HCT116 (cell line): ENCODE results near the gene MNT. TPM values are rescaled to one million over a fixed set of nuclear protein-coding genes. Genes with fewer than 3 reads are reported as not detected.

Experiments used
- ATAC-seq: fragments of 200-7000 bp; cut with Tn5 transposase; 2 replicates; pipeline ENCODE4 v1.9.1; 2020; ENCODE audit warnings: mild to moderate bottlenecking, moderate library complexity
- BruUV-seq: library from RNA; stranded (reverse); fragments of 400-500 nt; replicated peaks from 2 replicates; lab custom pipeline; 2021; lab: Mats Ljungman, UMichigan
- CTCF ChIA-PET: fragments of 300-600 bp; sonication (Branson Sonifier 250); formaldehyde crosslinking; loops from one replicate; lab custom pipeline; 2021; ENCODE audit warnings: antibody characterized with exemption; lab: Charles Lee
- POLR2A ChIA-PET: fragments of 300-600, 350-600 bp; sonication (Branson Sonifier 250); formaldehyde crosslinking; loops from one replicate; lab custom pipeline; 2021; ENCODE audit warnings: antibody characterized with exemption; lab: Charles Lee
- RAD21 ChIA-PET, 2 experiments: fragments of 300-600 bp; sonication (Branson Sonifier 250); formaldehyde crosslinking; loops; one replicate each; lab custom pipeline; 2023; ENCODE audit warnings: low total read pairs in 2 of 2; ENCODE audit not compliant: uncharacterized antibody in 2 of 2, unreplicated experiment in 2 of 2, low non-redundant PET in 1 of 2; lab: Charles Lee
- DNase-seq: peaks from one replicate; pipeline ENCODE4 v3.0.0-alpha.2; 2010; ENCODE audit warnings: low read depth, low spot score
- H2AFZ ChIP-seq: fragments of 200-600 bp; shearing (Covaris generic), sonication (generic); 2 replicates; pipeline ENCODE4 v1.6.1; 2017; ENCODE audit warnings: low read depth, mixed run types, mixed read lengths, antibody characterized with exemption, low read length; ENCODE audit not compliant: poor library complexity, severe bottlenecking
- H3K27ac ChIP-seq: 2 replicates; pipeline ENCODE4 v1.5.1; 2012; ENCODE audit warnings: low read depth, low read length
- H3K27me3 ChIP-seq: fragments of 200-600 bp; sonication (generic); 2 replicates; pipeline ENCODE4 v1.6.1; 2016; ENCODE audit warnings: mixed run types, low read length, mixed read lengths; ENCODE audit not compliant: insufficient read depth
- H3K36me3 ChIP-seq, 2 experiments: fragments of 200-500 bp in 1 of 2; fragments of 200-600 bp in 1 of 2; sonication (Bioruptor generic) in 1 of 2; sonication (generic) in 1 of 2; 2 replicates each; pipeline versions ENCODE4 v1.5.1 to v1.6.1; 2014 to 2016; ENCODE audit warnings: low read length in 2 of 2, inconsistent platforms in 1 of 2, mixed read lengths in 1 of 2, mixed run types in 1 of 2; ENCODE audit not compliant: insufficient read depth in 2 of 2, control insufficient read depth in 1 of 2
- H3K4me1 ChIP-seq, 2 experiments: fragments of 200-600 bp in 1 of 2; sonication (generic) in 1 of 2; 2 replicates each; pipeline versions ENCODE4 v1.5.1 to v1.6.1; 2012 to 2017; ENCODE audit warnings: low read length in 2 of 2, inconsistent platforms in 1 of 2, mild to moderate bottlenecking in 1 of 2, mixed read lengths in 1 of 2, mixed run types in 1 of 2, moderate library complexity in 1 of 2; ENCODE audit not compliant: insufficient read depth in 2 of 2, control insufficient read depth in 1 of 2
- H3K4me2 ChIP-seq: fragments of 200-600 bp; sonication (generic); 2 replicates; pipeline ENCODE4 v1.6.1; 2017; ENCODE audit warnings: mixed run types, low read length, mixed read lengths
- H3K4me3 ChIP-seq, 2 experiments: fragments of 200-600 bp in 1 of 2; sonication (generic) in 1 of 2; replicated peaks in 1 of 2; 2 replicates each; pipeline ENCODE4 v1.5.1; 2011 to 2016; ENCODE audit warnings: low read length in 2 of 2, control low read depth in 1 of 2, low read depth in 1 of 2, mild to moderate bottlenecking in 1 of 2, mixed read lengths in 1 of 2, mixed run types in 1 of 2
- H3K79me2 ChIP-seq: fragments of 200-600 bp; sonication (generic); 2 replicates; pipeline ENCODE4 v1.6.1; 2017; ENCODE audit warnings: mild to moderate bottlenecking, mixed run types, low read length, moderate library complexity, mixed read lengths; ENCODE audit not compliant: insufficient read depth
- H3K9ac ChIP-seq: fragments of 200-600 bp; sonication (generic); 2 replicates; pipeline ENCODE4 v1.6.1; 2016; ENCODE audit warnings: low read length, mixed read lengths
- H3K9me2 ChIP-seq: fragments of 200-600 bp; sonication (generic), shearing (Covaris generic); 2 replicates; pipeline ENCODE4 v1.6.1; 2017; ENCODE audit warnings: mixed run types, mild to moderate bottlenecking, moderate library complexity; ENCODE audit not compliant: insufficient read depth
- H3K9me3 ChIP-seq, 2 experiments: fragments of 200-500 bp in 1 of 2; fragments of 200-600 bp in 1 of 2; sonication (Bioruptor generic) in 1 of 2; sonication (generic) in 1 of 2; 2 replicates each; pipeline ENCODE4 v1.6.1; 2014 to 2017; ENCODE audit warnings: low read length in 2 of 2, mixed read lengths in 2 of 2, inconsistent platforms in 1 of 2, low read depth in 1 of 2, mild to moderate bottlenecking in 1 of 2, mixed run types in 1 of 2, moderate library complexity in 1 of 2; ENCODE audit not compliant: control insufficient read depth in 1 of 2, insufficient read depth in 1 of 2
- H4K20me1 ChIP-seq: fragments of 200-600 bp; sonication (generic), shearing (Covaris generic); 2 replicates; pipeline ENCODE4 v1.6.1; 2017; ENCODE audit warnings: mixed run types, mild to moderate bottlenecking, moderate library complexity; ENCODE audit not compliant: insufficient read depth
- ELF1 ChIP-seq: IDR thresholded peaks from 2 replicates; pipeline ENCODE4 v1.6.1; 2012; ENCODE audit warnings: low read depth, borderline replicate concordance
- RAD21 ChIP-seq: IDR thresholded peaks from 2 replicates; pipeline ENCODE4 v1.6.1; 2012; ENCODE audit warnings: low read depth, mild to moderate bottlenecking
- intact Hi-C: fragments of 100-400 bp; cut with micrococcal nuclease; formaldehyde crosslinking; loops from 2 replicates; pipeline ENCODE4 v1.10.0; 2022
- total RNA-seq: library from RNA; stranded (reverse); gene quantifications from one replicate; pipeline ENCODE4 v1.2.1, GENCODE V29; 2021; ENCODE audit not compliant: unreplicated experiment
- TF ChIP-seq, protein P1 (sequence below): IDR thresholded peaks from 2 replicates; pipeline ENCODE4 v1.6.1; 2011; ENCODE audit warnings: mild to moderate bottlenecking, low read length, moderate library complexity; ENCODE audit not compliant: insufficient replicate concordance; ENCODE audit errors: extremely low read depth

MNT gene
- total RNA-seq, 1 experiment from 2014 or later, result 37.0 TPM

- Histone ChIP-seq H3K4me1 (peaks cover 0 to 17% of the 10 kb centered on the region in 2 experiments; a peak in 2 of 4 replicates), H3K79me2 (no peaks in the 10 kb centered on the region), H3K27ac (no peak overlapping the region), H3K27me3 (no peaks in the 10 kb centered on the region), H3K36me3 (peaks cover 0 to 3% of the 10 kb centered on the region in 2 experiments; a peak in 1 of 4 replicates), H2AFZ (no peak overlapping the region), H3K9ac (no peak overlapping the region), H3K9me2 (no peaks in the 10 kb centered on the region), H3K9me3 (no peaks in the 10 kb centered on the region), H3K4me2 (no peak overlapping the region), H3K4me3 (no peak overlapping the region), H4K20me1 (no peaks in the 10 kb centered on the region)
- no peak for DNase-seq
- intact Hi-C loops, result no loop called here
- TF ChIP-seq RAD21 (no peak), ELF1 (no peak)
- TF ChIP-seq, protein P1, sequence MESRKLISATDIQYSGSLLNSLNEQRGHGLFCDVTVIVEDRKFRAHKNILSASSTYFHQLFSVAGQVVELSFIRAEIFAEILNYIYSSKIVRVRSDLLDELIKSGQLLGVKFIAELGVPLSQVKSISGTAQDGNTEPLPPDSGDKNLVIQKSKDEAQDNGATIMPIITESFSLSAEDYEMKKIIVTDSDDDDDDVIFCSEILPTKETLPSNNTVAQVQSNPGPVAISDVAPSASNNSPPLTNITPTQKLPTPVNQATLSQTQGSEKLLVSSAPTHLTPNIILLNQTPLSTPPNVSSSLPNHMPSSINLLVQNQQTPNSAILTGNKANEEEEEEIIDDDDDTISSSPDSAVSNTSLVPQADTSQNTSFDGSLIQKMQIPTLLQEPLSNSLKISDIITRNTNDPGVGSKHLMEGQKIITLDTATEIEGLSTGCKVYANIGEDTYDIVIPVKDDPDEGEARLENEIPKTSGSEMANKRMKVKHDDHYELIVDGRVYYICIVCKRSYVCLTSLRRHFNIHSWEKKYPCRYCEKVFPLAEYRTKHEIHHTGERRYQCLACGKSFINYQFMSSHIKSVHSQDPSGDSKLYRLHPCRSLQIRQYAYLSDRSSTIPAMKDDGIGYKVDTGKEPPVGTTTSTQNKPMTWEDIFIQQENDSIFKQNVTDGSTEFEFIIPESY, result no peak
- RAD21 ChIA-PET, result no interaction called here
- CTCF ChIA-PET, result interaction anchor here (6.3 kb wide), 1 partner anchor 32 kb away, joined by 351 read pairs; no protein-coding TSS in a partner anchor
- POLR2A ChIA-PET, result no interaction called here
- BruUV-seq, result no TSS peak
- ATAC-seq, result no peak
These were observed 15.3 kb downstream of the MNT start for GRCh38 chr17:2385240-2386210.
